H7 (cell line): ENCODE data around the gene UFSP1. TPM values are rescaled to one million over a fixed set of nuclear protein-coding genes. Genes with fewer than 3 reads are reported as not detected.
A peak's percentile ranks its signal among the peaks of the same experiment; 100 is the strongest.

Source experiments
- DNase-seq: peaks from one replicate; pipeline ENCODE4 v3.0.0; 2012
- H3K27me3 ChIP-seq: 2 replicates; pipeline ENCODE4 v1.6.0; 2011; ENCODE audit warnings: mild to moderate bottlenecking, low read length; ENCODE audit not compliant: control insufficient read depth, insufficient read depth
- H3K36me3 ChIP-seq: replicated peaks from 2 replicates; pipeline ENCODE4 v1.5.1; 2011; ENCODE audit warnings: low read length; ENCODE audit not compliant: control insufficient read depth, insufficient read depth
- H3K4me3 ChIP-seq: 2 replicates; pipeline ENCODE4 v1.5.1; 2011; ENCODE audit warnings: low read depth, mild to moderate bottlenecking, control low read depth, low read length, moderate library complexity; ENCODE audit not compliant: insufficient read depth
- total RNA-seq: library from RNA; depleted of rRNA; stranded (reverse); fragments of >200 nt; shearing (Covaris generic); gene quantifications from 2 replicates; pipeline ENCODE4 v1.2.3, GENCODE V29; 2014

UFSP1 gene
- total RNA-seq, 1 experiment from 2014 or later, result 12.2 TPM

DNA sequence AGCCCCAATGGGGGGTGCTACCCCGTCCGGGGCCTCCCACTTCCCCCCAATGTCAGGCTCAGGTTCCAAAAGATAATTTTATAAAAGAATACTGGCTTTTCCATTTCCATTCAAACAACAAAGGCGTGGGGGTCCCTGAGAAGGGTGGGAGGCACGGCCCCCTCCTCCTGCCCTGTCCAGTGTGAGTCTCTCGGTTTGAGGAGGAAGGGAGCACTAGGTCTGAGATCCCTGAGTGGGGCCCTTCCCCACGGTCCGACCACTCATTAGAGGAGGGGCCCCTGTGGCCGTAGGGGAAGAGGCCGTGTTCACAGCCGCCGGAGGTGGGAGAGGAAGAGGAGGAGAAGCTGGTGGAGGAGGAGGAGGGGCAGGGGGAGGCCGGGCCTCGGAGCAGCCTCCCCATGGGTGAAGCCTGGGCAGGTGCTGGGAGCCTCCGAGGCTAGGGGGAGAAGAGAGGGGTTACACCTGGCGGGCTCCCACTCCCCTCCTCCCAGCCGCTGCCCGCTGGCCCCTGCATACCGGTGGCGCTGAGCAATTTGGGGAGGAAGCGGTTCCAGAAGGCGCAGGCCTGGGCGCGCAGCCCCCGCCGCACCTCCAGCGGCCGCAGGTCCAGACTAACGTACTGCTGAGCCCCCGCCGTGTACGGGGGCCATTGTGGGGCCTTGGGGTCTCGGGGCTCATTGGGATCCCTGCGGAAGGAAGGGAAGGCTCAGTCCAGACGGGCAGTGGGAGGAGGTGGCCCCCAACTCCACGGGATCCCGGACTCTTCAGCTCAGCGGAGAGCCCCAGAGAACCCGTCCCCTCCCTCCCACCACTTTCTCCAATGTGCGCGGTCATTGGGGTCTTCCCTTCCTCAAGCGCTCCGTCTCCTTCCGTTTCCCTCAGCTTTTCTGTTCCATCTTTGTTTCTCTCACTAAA lies 1.4 kb upstream of the UFSP1 start:
- peak; percentile 87 for DNase-seq

DNA sequence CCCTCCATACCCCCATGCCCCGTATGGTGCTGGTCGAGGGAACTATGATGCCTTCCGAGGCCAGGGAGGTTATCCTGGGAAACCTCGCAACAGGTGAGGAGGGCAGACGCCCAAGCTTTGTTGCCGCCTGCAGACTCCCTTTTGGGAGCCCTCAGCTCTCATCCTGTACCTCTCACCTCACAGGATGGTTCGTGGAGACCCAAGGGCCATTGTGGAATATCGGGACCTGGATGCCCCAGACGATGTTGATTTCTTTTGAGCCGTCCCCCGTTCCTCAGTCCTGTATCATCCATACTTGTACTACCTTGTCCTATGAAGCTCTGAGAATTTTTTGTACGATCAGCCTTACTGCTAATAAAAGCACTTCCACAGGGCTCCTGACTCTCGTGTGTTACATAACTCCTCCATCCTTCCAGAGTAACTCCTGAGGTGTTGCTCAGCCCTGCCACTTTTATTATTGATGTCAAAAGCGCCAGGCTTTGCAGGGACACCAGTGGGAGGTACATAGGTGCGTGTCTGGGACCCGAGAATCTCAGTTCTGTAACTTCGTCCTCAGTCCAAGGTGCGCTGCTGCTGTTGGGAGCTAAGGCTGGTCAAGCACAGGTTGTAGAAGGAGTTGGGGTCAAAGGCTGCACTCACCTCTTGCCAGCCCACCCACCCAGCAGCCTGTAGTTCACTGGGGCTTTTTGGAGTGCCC lies 1.1 kb downstream of the UFSP1 start:
- Histone ChIP-seq H3K36me3 (peaks cover 39% of the 10 kb centered on the region), H3K27me3 (no peaks in the 10 kb centered on the region), H3K4me3 (peak overlapping the region; percentile 91)
- DNase-seq, result peak; percentile 60

More for the DNA sequence above, 1.4 kb upstream of the UFSP1 start:
- H3K36me3 ChIP-seq, result peaks cover 19% of the 10 kb centered on the region
- peak overlapping the region; percentile 68 for H3K4me3 ChIP-seq
- H3K27me3 ChIP-seq, result peaks cover 2% of the 10 kb centered on the region

- Histone ChIP-seq H3K27me3 (no peaks in the 10 kb centered on the region), H3K4me3 (no peak overlapping the region; the same call in 1 of the 2 replicates), H3K36me3 (peaks cover 43% of the 10 kb centered on the region)
- peak; percentile 60 for DNase-seq
These were observed 1.8 kb downstream of the UFSP1 start for GRCh38 chr7:100887516-100888290.

GRCh38 chr7:100886936-100887515 lies 2.5 kb downstream of the UFSP1 start:
- no peaks in the 10 kb centered on the region for H3K27me3 ChIP-seq
- peak; percentile 57 for DNase-seq
- peaks cover 47% of the 10 kb centered on the region for H3K36me3 ChIP-seq
- H3K4me3 ChIP-seq, result no peak overlapping the region

DNA sequence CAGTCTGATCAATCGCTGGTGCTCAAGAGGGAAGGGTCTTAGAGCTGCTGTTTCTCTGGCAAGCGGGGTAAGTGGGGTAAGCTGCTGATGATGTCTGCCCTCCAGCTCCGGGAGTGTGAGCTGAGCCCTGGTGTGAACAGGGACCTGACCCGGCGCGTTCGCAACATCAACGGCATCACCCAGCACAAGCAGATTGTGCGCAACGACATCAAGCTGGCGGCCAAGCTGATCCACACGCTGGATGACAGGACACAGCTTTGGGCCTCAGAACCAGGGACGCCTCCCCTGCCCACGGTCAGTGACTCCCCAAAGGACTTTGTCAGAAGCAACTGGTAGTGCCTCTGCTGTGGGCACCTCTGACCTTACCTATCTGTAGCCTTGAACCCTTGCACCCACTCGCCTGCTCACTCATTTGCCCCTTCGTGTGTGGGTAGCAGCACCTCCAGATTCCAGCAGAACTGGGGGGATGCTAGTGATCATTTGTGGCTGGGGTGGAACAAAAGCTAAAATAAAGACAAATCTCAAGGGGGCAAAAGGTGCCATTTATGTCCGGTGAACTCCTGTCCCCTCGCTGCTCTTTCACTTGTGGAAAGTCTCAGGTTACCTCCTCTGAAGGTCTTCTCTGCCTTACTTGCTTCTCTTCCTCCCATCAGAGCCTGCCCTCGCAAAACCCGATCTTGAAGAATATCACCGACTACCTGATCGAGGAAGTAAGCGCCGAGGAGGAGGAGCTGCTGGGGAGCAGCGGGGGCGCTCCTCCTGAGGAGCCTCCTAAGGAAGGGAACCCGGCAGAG lies 3.2 kb downstream of the UFSP1 start:
- peak; percentile 42 for DNase-seq
- Histone ChIP-seq H3K36me3 (peaks cover 54% of the 10 kb centered on the region), H3K27me3 (no peaks in the 10 kb centered on the region), H3K4me3 (no peak overlapping the region)

- DNase-seq, result no peak
- Histone ChIP-seq H3K4me3 (no peak overlapping the region), H3K27me3 (no peaks in the 10 kb centered on the region), H3K36me3 (peaks cover 54% of the 10 kb centered on the region)
These were observed 3.9 kb downstream of the UFSP1 start for GRCh38 chr7:100885440-100886141.

DNA sequence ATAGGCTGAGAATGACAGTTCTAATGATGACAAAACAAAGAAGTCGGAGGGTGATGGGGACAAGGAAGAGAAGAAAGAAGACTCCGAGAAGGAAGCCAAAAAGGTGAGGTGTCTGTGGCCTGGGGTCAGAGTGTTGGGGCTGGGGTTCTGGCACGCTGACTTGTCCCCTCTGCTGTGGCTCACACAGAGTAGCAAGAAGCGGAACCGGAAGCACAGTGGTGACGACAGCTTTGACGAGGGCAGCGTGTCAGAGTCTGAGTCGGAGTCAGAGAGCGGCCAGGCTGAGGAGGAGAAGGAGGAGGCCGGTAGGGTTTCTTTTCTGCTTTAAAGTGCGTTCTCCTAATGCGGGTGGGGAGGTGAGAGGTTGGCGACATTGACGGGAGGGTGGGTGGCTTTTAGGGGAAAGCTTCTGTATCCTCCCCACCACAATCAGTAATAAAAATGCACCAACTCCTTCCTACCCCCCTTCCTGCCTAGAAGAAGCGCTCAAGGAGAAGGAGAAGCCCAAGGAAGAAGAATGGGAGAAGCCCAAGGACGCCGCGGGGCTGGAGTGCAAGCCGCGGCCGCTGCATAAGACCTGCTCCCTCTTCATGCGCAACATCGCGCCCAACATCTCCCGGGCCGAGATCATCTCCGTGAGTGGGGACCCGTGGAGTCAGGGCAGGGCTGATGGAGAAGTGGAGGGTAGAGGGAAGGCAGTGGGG lies 4.6 kb downstream of the UFSP1 start:
- H3K4me3 ChIP-seq, result no peak overlapping the region
- H3K27me3 ChIP-seq, result no peaks in the 10 kb centered on the region
- peaks cover 56% of the 10 kb centered on the region for H3K36me3 ChIP-seq
- DNase-seq, result peak; percentile 44

- peaks cover 54% of the 10 kb centered on the region for H3K36me3 ChIP-seq
- H3K27me3 ChIP-seq, result no peaks in the 10 kb centered on the region
- no peak overlapping the region for H3K4me3 ChIP-seq
- peak; percentile 37 for DNase-seq
These were observed 6.6 kb downstream of the UFSP1 start for GRCh38 chr7:100882785-100883526.

GRCh38 chr7:100882201-100882600 lies 7.3 kb downstream of the UFSP1 start:
- H3K36me3 ChIP-seq, result peaks cover 50% of the 10 kb centered on the region
- H3K27me3 ChIP-seq, result no peaks in the 10 kb centered on the region
- no peak for DNase-seq
- H3K4me3 ChIP-seq, result no peak overlapping the region

DNA sequence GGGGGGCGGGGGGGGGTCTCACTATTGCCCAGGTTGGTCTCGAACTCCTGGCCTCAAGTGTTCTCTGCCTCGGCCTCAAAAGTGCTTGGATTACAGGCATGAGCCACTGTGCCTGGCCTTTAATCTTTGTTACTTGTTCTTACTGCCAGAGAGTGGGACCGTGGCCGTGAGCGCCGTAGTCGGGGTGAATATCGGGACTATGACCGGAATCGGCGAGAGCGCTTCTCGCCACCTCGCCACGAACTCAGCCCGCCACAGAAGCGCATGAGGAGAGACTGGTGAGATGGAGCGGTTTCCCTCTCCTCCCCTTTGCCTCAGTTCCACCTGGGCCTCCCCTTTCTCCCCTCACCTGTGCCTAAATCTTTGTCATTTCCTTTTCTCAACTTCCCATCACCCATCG lies 8.4 kb downstream of the UFSP1 start:
- H3K27me3 ChIP-seq, result no peaks in the 10 kb centered on the region
- H3K36me3 ChIP-seq, result peaks cover 51% of the 10 kb centered on the region
- DNase-seq, result no peak
- no peak overlapping the region for H3K4me3 ChIP-seq

- no peak for DNase-seq
- no peaks in the 10 kb centered on the region for H3K27me3 ChIP-seq
- peaks cover 47% of the 10 kb centered on the region for H3K36me3 ChIP-seq
- no peak overlapping the region for H3K4me3 ChIP-seq
These were observed 8.9 kb downstream of the UFSP1 start for GRCh38 chr7:100880645-100881044.

DNA sequence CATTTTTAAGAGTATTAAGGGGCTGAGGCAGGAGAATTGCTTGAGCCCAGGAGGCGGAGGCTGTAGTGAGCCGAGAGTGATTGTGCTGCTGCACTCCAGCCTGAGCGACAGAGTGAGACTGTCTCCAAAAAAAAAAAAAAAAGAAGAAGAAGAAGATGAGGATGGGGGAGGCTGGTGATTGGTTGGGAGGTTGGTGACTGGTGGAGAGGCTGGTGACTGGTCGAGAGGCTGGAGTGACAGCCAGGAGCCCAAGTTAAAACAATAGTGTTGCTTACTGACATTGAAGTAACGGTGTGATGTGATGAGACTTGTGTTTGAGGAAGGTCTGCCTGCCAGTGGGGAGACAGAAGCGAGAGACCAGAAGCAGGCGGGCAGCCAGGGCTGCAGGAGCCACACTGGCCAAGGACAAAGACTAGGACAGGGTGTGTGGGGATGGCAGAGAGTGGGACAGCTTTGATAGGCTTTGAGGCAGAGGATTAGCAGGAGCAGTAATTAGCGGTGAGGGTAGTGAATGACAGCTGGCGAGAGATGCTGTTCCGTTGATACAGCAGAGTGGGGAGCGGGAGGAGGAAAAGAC lies 9.7 kb downstream of the UFSP1 start:
- no peak for DNase-seq

More for the DNA sequence above, 9.7 kb downstream of the UFSP1 start:
- peaks cover 41% of the 10 kb centered on the region for H3K36me3 ChIP-seq
- no peaks in the 10 kb centered on the region for H3K27me3 ChIP-seq
- no peak overlapping the region for H3K4me3 ChIP-seq
